GM18517 (cell line): ENCODE results near the gene SLC9B1.

ENCODE experiments used
- ATAC-seq: cut with Tn5 transposase; IDR thresholded peaks from one replicate; pipeline ENCODE4 v1.9.1; 2021; ENCODE audit warnings: mild to moderate bottlenecking, moderate library complexity; ENCODE audit not compliant: unreplicated experiment

The SLC9B1 gene

GRCh38 chr4:103019308-103020124, at the start of gene SLC9B1:
Gene SLC9B1, minus strand, starts transcription at chr4:103019705. Its CDS starts 27,994 bp downstream, at chr4:102991711.
- peak; percentile 91 for ATAC-seq

GRCh38 chr4:103067841-103068547, 48.5 kb upstream of the SLC9B1 start:
- ATAC-seq, result no peak

GRCh38 chr4:103060453-103061148, 41.1 kb upstream of the SLC9B1 start:
- ATAC-seq, result no peak

GRCh38 chr4:103054030-103054429, 34.5 kb upstream of the SLC9B1 start:
- no peak for ATAC-seq

- no peak for ATAC-seq
These were observed 33.3 kb upstream of the SLC9B1 start for GRCh38 chr4:103052779-103053178.

- ATAC-seq, result no peak
These were observed 32.6 kb upstream of the SLC9B1 start for GRCh38 chr4:103052145-103052544.

GRCh38 chr4:103050736-103051436, 31.4 kb upstream of the SLC9B1 start:
- no peak for ATAC-seq

GRCh38 chr4:103046416-103047290, 27.1 kb upstream of the SLC9B1 start:
- ATAC-seq, result peak; percentile 92

- no peak for ATAC-seq
These were observed 24.7 kb upstream of the SLC9B1 start for GRCh38 chr4:103044183-103044582.

GRCh38 chr4:103036169-103036568, 16.7 kb upstream of the SLC9B1 start:
- ATAC-seq, result no peak

GRCh38 chr4:103032574-103032973, 13.1 kb upstream of the SLC9B1 start:
- peak; percentile 60 for ATAC-seq

- ATAC-seq, result no peak
These were observed 11.3 kb upstream of the SLC9B1 start for GRCh38 chr4:103030791-103031190.

- no peak for ATAC-seq
These were observed 9.8 kb upstream of the SLC9B1 start for GRCh38 chr4:103029300-103029699.

- ATAC-seq, result no peak
These were observed 7.4 kb upstream of the SLC9B1 start for GRCh38 chr4:103026868-103027267.

GRCh38 chr4:103024996-103025395, 5.5 kb upstream of the SLC9B1 start:
- no peak for ATAC-seq

GRCh38 chr4:103021120-103021519, 1.6 kb upstream of the SLC9B1 start:
- no peak for ATAC-seq

GRCh38 chr4:103018391-103019307, 856 bp downstream of the SLC9B1 start:
- no peak for ATAC-seq

- ATAC-seq, result no peak
These were observed 7.0 kb downstream of the SLC9B1 start for GRCh38 chr4:103012551-103012950.

- no peak for ATAC-seq
These were observed 7.4 kb downstream of the SLC9B1 start for GRCh38 chr4:103012060-103012459.
